Femur (tissue), 1 donor: ENCODE measurements around the gene FXYD3.
A peak's percentile ranks its signal among the peaks of the same experiment; 100 is the strongest.

Experiments
- DNase-seq: peaks from one replicate; pipeline ENCODE4 v3.0.0-alpha.2; 2017

Gene FXYD3

GRCh38 chr19:35115177-35115951, at the start of gene FXYD3:
TSS of gene FXYD3 (plus strand) at chr19:35115823. CDS start at chr19:35119377, 3,554 bp downstream.
- DNase-seq = peak; percentile 67

- no peak for DNase-seq
Measured at GRCh38 chr19:35066121-35066520, 49.5 kb upstream of the FXYD3 start.

- DNase-seq = peak; percentile 89
Measured at GRCh38 chr19:35066691-35067563, 48.7 kb upstream of the FXYD3 start.

- DNase-seq = no peak
Measured at GRCh38 chr19:35068941-35069634, 46.5 kb upstream of the FXYD3 start.

GRCh38 chr19:35069696-35070095, 45.9 kb upstream of the FXYD3 start:
- no peak for DNase-seq

- no peak for DNase-seq
Measured at GRCh38 chr19:35070471-35070870, 45.2 kb upstream of the FXYD3 start.

- DNase-seq = no peak
Measured at GRCh38 chr19:35073516-35073915, 42.1 kb upstream of the FXYD3 start.

- DNase-seq = no peak
Measured at GRCh38 chr19:35073941-35074340, 41.7 kb upstream of the FXYD3 start.

GRCh38 chr19:35074426-35075201, 41.0 kb upstream of the FXYD3 start:
- DNase-seq = no peak

- no peak for DNase-seq
Measured at GRCh38 chr19:35075202-35076025, 40.2 kb upstream of the FXYD3 start.

GRCh38 chr19:35076026-35076370, 39.6 kb upstream of the FXYD3 start:
- DNase-seq = no peak

- no peak for DNase-seq
Measured at GRCh38 chr19:35076657-35077056, 39.0 kb upstream of the FXYD3 start.

- no peak for DNase-seq
Measured at GRCh38 chr19:35077411-35078223, 38.0 kb upstream of the FXYD3 start.

GRCh38 chr19:35079826-35080225, 35.8 kb upstream of the FXYD3 start:
- no peak for DNase-seq

- no peak for DNase-seq
Measured at GRCh38 chr19:35080613-35081170, 34.9 kb upstream of the FXYD3 start.

- DNase-seq = no peak
Measured at GRCh38 chr19:35081201-35081600, 34.4 kb upstream of the FXYD3 start.

- no peak for DNase-seq
Measured at GRCh38 chr19:35083691-35084508, 31.7 kb upstream of the FXYD3 start.

- DNase-seq = no peak
Measured at GRCh38 chr19:35084509-35084762, 31.2 kb upstream of the FXYD3 start.

- DNase-seq = no peak
Measured at GRCh38 chr19:35085947-35086346, 29.7 kb upstream of the FXYD3 start.

GRCh38 chr19:35086455-35086854, 29.2 kb upstream of the FXYD3 start:
- no peak for DNase-seq
